ENCODE data around the gene ZNF212.

ZNF212 gene

GRCh38 chr7:149291781-149292461, 52.5 kb downstream of the ZNF212 start:
- TF ChIP-seq CTCF (conservative IDR thresholded peaks at IDR 0.05): no peak
- no peak overlapping the region for H3K27ac ChIP-seq

DNA sequence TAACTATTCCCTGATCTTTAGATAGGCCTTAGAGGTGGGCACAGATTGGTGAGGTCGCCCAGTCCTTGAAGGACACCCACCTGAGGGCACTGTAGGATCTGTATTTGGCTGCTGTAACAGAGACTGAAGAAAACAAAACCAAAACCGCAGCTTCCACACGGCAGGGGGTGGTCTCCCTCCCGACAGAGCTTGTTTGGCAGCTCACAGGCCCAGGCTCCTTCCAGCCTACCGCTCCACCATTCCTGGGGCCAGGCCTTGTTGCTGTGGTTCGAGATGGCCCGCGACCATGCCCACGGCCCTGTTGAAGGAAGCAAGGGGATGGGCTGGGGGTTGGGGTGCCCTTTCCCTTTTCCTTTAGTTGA, 53.0 kb downstream of the ZNF212 start:
- no peak for TF ChIP-seq CTCF (conservative IDR thresholded peaks at IDR 0.05)
- no peak overlapping the region for H3K27ac ChIP-seq

GRCh38 chr7:149293338-149293737, 53.9 kb downstream of the ZNF212 start:
- TF ChIP-seq CTCF (conservative IDR thresholded peaks at IDR 0.05): no peak
- no peak overlapping the region for H3K27ac ChIP-seq

GRCh38 chr7:149293946-149294633, 54.6 kb downstream of the ZNF212 start:
- no peak for TF ChIP-seq CTCF (conservative IDR thresholded peaks at IDR 0.05)
- no peak overlapping the region for H3K27ac ChIP-seq

DNA sequence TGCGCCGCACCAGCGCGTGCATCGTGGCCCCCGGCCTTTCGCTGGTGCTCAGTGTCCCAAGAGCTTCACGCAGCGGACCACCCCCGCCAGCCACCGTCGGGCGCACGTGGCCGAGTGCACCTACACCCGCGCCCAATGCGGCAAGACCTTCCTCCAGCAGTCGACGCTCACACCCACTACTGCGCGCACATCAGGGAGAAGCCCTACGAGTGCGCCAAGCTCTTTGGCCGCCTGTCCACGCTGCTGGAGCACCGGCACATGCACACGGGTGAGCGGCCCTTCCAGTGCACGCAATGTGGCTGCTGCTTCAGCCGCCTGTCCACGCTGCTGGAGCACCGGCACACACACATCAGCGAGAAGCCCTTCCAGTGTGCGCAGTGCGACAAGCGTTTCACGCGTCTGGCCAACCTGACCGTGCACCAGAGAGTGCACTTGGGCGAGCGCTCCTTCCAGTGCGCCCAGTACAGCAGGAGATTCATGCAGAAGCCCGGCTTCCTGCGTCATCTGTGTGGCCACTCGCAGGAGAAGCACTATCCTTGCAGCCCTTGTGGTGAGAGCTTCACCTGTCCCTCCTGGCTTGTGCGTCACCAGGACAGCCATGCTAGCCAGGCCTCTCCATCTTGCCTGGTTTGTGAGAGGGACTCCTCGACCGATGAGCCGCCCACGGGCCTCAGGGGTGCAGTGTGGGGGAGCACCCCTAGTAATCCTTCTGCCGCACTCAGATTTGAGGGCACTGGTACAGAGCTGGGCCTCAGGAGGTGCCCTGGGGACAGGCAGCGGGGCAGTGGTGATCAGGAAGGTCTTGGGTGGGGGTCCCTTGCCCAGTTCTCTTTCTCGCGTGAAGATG, 55.4 kb downstream of the ZNF212 start:
- no peak overlapping the region for H3K27ac ChIP-seq
- no peak for TF ChIP-seq CTCF (conservative IDR thresholded peaks at IDR 0.05)

GRCh38 chr7:149295481-149295850, 56.0 kb downstream of the ZNF212 start:
- TF ChIP-seq CTCF (conservative IDR thresholded peaks at IDR 0.05): no peak

DNA sequence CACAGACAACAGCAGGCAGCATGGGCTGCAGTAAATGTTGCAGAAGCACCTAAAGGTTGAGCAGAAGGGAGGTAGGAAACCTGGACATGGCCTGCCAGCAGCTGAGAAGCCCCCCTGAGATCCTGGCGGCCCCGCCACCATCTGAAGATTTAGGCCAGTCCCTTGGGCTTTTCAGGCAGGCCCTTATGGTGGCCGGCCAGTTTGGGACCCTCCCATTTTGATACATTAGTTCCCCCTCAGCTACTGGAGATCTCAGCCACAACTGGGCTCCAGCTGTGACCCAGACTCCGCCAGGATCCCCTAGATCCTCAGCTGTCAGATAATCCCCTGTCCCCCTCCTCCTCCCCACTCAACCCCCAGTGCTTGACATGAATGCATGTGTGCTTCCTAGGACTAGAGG, 56.9 kb downstream of the ZNF212 start:
- no peak for TF ChIP-seq CTCF (conservative IDR thresholded peaks at IDR 0.05)
- no peak overlapping the region for H3K27ac ChIP-seq

More at GRCh38 chr7:149295481-149295850, 56.0 kb downstream of the ZNF212 start:
- H3K27ac ChIP-seq: no peak overlapping the region

Measured in VCaP (cell line).